ENCODE results near the gene LPAR1.

The LPAR1 gene

GRCh38 chr9:110947491-110948044 lies 90.7 kb downstream of the LPAR1 start:
- Histone ChIP-seq H3K4me3 (ENCODE audit: low read length) (no peak overlapping the region), H3K27ac (ENCODE audit: low read length) (no peak overlapping the region), H3K9me2 (replicated peaks; ENCODE audit: insufficient read depth, low read length) (no peaks in the 10 kb centered on the region), H3K27me3 (replicated peaks; ENCODE audit: insufficient read depth, low read length) (no peaks in the 10 kb centered on the region), H2AFZ (ENCODE audit: low read length) (no peak overlapping the region), H3F3A (ENCODE audit: insufficient read depth, low read length) (no peaks in the 10 kb centered on the region), H3K9me3 (replicated peaks; ENCODE audit: insufficient read depth, low read length) (no peaks in the 10 kb centered on the region), H3K79me2 (ENCODE audit: low read length) (no peaks in the 10 kb centered on the region), H3K4me1 (ENCODE audit: low read length) (peaks cover 7% of the 10 kb centered on the region), H3K4me2 (ENCODE audit: low read depth, low read length) (no peak overlapping the region), H4K20me1 (ENCODE audit: insufficient read depth, low read length) (no peaks in the 10 kb centered on the region), H3K9ac (ENCODE audit: low read length) (no peak overlapping the region), H3K36me3 (replicated peaks; ENCODE audit: insufficient read depth, low read length) (no peaks in the 10 kb centered on the region)
- no peak for DNase-seq
- no peak for TF ChIP-seq EZH2phosphoT487 (IDR thresholded peaks at IDR 0.05; ENCODE audit: low read length)
- TF ChIP-seq CTCF (IDR thresholded peaks at IDR 0.05; ENCODE audit: low read length) = no peak
- TF ChIP-seq EZH2 (optimal IDR thresholded peaks at IDR 0.05; ENCODE audit: low read depth, low read length) = no peak

GRCh38 chr9:110942522-110942921 lies 95.7 kb downstream of the LPAR1 start:
- H3K4me2 ChIP-seq (ENCODE audit: low read depth, low read length) = no peak overlapping the region
- no peak overlapping the region for H3K4me3 ChIP-seq (ENCODE audit: low read length)
- H2AFZ ChIP-seq (ENCODE audit: low read length) = no peak overlapping the region
- H3K27ac ChIP-seq (ENCODE audit: low read length) = no peak overlapping the region
- TF ChIP-seq EZH2 (optimal IDR thresholded peaks at IDR 0.05; ENCODE audit: low read depth, low read length) = no peak
- TF ChIP-seq EZH2phosphoT487 (IDR thresholded peaks at IDR 0.05; ENCODE audit: low read length) = no peak
- TF ChIP-seq CTCF (IDR thresholded peaks at IDR 0.05; ENCODE audit: low read length) = no peak
- H3F3A ChIP-seq (ENCODE audit: insufficient read depth, low read length) = no peaks in the 10 kb centered on the region
- no peaks in the 10 kb centered on the region for H3K9me2 ChIP-seq (replicated peaks; ENCODE audit: insufficient read depth, low read length)
- no peaks in the 10 kb centered on the region for H3K27me3 ChIP-seq (replicated peaks; ENCODE audit: insufficient read depth, low read length)
- no peaks in the 10 kb centered on the region for H4K20me1 ChIP-seq (ENCODE audit: insufficient read depth, low read length)
- DNase-seq = no peak
- no peaks in the 10 kb centered on the region for H3K9me3 ChIP-seq (replicated peaks; ENCODE audit: insufficient read depth, low read length)
- H3K36me3 ChIP-seq (replicated peaks; ENCODE audit: insufficient read depth, low read length) = no peaks in the 10 kb centered on the region
- H3K4me1 ChIP-seq (ENCODE audit: low read length) = no peaks in the 10 kb centered on the region
- H3K9ac ChIP-seq (ENCODE audit: low read length) = no peak overlapping the region
- H3K79me2 ChIP-seq (ENCODE audit: low read length) = no peaks in the 10 kb centered on the region

GRCh38 chr9:110940951-110941557 lies 97.2 kb downstream of the LPAR1 start:
- Histone ChIP-seq H3K4me1 (ENCODE audit: low read length) (no peaks in the 10 kb centered on the region), H3K9me2 (replicated peaks; ENCODE audit: insufficient read depth, low read length) (no peaks in the 10 kb centered on the region), H4K20me1 (ENCODE audit: insufficient read depth, low read length) (no peaks in the 10 kb centered on the region), H2AFZ (ENCODE audit: low read length) (no peak overlapping the region), H3K36me3 (replicated peaks; ENCODE audit: insufficient read depth, low read length) (no peaks in the 10 kb centered on the region), H3F3A (ENCODE audit: insufficient read depth, low read length) (no peaks in the 10 kb centered on the region), H3K9ac (ENCODE audit: low read length) (no peak overlapping the region), H3K4me2 (ENCODE audit: low read depth, low read length) (no peak overlapping the region), H3K27ac (ENCODE audit: low read length) (no peak overlapping the region), H3K79me2 (ENCODE audit: low read length) (no peaks in the 10 kb centered on the region), H3K4me3 (ENCODE audit: low read length) (no peak overlapping the region), H3K27me3 (replicated peaks; ENCODE audit: insufficient read depth, low read length) (no peaks in the 10 kb centered on the region), H3K9me3 (replicated peaks; ENCODE audit: insufficient read depth, low read length) (no peaks in the 10 kb centered on the region)
- TF ChIP-seq EZH2 (optimal IDR thresholded peaks at IDR 0.05; ENCODE audit: low read depth, low read length) (no peak), EZH2phosphoT487 (IDR thresholded peaks at IDR 0.05; ENCODE audit: low read length) (no peak), CTCF (IDR thresholded peaks at IDR 0.05; ENCODE audit: low read length) (no peak)
- no peak for DNase-seq

Measured in MM.1S (cell line).